HG02938 (cell line): ENCODE measurements around the gene MANEAL.
A peak's percentile ranks its signal among the peaks of the same experiment; 100 is the strongest.

Source experiments
- ATAC-seq: cut with Tn5 transposase; IDR thresholded peaks from one replicate; pipeline ENCODE4 v1.9.1; 2021; ENCODE audit warnings: mild to moderate bottlenecking, moderate library complexity; ENCODE audit not compliant: unreplicated experiment

The MANEAL gene

DNA sequence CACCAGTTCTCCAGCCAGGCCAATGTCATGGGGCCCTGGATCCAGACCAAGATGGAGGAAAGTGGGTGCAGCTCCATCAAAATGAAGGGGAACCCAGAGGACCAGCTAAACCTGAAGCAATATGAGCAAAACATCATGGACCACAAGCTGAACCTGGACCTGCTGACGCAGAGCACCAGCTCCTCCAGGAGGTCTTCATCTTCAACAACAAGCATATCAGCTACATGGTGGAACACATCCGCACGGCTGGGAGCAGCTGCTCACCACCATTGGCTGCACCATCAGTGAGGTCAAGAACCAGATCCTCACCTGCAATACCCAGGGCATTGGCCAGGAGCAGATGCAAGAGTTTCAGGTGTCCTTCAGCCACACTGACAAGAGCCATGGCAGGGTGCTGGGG lies 15.0 kb upstream of the MANEAL start:
- no peak for ATAC-seq

DNA sequence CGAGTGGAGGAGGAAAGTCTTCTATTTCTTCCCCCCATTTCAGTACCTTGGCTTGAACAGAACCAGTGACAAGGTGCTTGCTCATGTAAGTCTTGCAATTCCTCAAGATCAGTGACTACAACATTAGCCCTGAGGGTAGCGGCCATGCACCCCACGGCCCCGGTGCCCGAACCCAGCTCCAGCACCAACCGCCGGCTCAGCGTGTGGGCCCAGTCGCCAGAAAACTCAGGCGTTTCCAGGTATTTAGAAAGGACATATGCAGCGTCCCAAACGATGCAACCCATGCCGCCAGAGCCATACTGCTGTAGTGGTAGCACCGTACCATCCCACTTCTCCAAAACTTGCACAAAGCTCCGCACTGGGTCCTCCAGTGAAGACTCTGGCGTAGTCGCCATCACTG lies 11.2 kb upstream of the MANEAL start:
- ATAC-seq = no peak

DNA sequence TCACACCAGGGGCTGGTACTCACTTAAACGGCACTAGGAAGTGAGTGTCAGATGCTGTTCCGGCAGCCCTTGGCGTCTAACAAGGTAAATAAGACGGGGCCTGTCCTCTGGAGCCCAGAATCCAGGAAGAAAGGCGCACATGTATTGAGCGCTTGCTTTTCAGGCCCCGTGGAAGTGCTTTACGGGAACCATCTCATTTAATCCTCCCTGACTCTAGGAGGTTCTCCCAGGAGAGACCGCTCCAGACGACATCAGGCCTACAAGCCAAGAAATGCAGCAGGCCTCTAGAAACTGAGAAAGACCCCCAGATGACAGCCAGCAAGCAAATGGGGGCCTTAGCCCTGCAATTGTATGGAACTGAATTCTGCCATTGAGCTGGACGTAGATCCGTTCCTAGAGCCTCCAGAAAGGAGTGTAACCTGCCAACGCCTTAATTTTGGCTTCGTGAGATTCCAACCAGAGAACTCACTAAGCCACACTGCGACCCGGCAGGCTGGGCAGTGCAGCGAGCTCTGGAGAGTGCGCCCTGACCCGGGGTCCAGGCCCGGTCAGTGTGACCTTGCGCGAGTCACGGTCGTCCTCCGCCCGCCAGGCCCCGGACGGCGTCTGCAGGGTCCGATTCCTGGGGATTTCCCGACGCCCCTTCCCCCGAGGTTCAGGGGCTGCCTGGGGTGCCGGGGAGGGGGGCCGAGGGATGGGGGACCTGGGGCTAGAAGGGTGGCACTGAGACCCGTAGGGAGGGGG lies 532 bp upstream of the MANEAL start:
- ATAC-seq = no peak

DNA sequence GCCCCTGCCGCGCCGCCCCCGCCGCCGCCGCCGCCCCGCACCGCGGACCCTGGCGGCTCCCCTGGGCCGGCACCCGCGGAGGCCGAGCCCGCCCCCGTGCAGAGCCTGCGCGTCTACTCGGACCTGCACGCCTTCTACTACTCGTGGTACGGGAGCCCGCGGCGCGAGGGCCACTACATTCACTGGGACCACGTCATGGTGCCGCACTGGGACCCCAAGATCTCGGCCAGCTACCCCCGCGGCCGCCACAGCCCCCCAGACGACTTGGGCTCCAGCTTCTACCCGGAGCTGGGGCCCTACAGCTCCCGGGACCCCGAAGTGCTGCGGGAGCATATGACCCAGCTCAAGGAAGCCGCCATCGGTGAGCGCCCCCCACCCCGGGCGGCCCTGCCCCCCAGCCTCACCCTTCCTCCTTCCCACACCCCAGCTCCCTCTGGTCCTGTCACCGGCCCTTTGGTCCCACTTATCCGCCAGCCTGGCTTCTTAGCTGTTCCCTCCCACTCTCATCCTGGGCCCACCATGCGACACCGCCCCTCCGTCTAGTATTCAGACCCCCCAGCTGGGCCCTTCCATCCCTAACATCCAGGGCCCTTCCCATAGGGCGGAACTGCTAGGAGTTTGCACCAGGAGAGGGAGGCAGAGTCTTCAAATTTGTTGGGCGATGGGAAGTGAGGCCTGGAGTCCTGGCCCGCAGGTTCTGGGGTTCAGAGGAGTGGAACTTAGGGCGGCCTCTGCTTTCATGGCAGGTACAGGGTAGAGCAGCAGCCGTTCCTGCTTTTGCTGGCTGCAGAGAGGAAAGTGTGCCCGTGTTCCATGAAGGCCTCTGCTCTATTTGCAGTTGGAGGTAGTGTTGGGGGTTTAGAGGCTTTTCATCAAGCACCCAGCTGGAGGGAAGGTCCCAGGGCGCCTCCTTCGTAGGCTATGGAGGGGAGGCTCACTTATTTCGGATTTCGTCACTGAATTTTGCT lies 1.0 kb downstream of the MANEAL start:
- no peak for ATAC-seq

DNA sequence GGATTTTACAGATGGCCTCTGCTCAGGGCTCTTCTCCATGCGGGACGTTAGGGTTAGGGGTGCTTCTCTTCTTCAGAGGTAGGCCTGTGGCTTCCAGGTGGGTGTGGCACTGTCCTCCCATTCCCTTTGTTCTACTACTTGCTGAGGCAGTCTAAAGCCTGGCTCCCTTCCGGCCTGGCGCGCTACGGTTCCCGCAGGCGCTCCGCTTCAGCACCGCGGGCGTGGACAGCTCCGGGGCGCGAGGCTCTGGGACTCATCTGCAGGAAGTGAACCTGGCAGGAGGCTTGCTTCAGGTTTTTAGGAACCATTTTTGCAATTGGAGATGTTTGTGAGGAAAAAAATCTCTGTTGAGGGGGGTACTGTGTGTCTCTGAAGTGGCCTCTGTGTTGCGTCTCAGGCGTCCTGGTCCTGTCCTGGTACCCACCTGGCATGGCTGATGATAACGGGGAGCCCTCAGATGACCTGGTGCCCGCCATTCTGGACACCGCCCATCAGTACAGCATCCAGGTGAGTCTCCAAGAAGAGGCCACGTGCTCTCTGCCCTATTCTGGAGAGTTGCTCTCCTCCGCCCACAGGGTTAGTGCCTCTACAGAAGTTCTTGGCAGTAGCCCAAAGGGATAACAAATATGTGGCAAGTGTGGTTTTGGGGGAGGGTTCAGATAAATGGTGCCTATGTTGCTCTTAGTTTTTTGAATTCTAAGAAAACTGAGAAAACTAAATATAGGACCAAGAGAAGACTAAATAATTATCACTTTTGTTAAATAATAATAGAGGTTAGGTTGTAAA lies 1.9 kb downstream of the MANEAL start:
- no peak for ATAC-seq

DNA sequence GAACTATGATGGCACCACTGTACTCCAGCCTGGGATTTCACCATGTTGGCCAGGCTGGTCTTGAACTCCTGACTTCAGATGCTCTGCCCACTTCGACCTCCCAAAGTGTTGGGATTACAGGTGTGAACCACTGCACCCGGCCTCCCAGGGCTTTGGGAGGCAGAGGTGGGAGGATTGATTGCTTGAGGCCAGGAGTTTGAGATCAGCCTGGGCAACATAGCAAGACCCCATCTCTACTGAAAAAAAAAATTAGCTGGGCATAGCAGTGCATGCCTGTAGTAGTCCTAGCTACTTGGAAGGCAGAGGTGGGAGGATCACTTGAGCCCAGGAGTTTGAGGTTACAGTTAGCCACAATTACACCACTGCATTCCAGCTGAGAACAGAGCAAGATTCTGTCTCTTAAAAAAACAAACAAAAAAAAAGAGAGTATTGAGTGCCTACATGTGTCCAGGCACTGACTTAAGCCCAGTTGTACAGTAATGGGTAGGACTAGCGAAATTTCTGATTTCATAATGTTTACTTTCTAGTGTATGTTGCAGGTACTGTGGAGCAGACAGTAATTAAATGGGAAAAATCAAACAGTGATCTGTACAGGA lies 4.2 kb downstream of the MANEAL start:
- no peak for ATAC-seq

DNA sequence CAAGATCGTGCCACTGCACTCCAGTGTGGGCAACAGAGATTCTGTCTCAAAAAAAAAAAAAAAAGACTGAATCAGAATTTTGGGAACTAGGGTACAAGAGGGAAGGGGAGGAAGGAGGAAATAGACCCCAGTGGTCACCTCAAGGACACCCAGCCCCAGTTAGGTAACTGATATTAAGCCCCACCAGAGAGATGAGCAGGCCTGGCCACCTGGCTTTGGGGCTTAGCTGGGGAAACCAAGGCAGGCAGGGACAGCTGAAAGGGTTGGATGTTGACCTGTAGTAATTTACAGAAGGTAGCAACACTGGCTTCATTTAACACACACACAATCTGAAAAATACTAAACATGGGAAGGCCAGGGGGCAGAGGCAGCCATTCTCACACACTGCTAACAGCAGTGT lies 8.8 kb downstream of the MANEAL start:
- ATAC-seq = no peak

DNA sequence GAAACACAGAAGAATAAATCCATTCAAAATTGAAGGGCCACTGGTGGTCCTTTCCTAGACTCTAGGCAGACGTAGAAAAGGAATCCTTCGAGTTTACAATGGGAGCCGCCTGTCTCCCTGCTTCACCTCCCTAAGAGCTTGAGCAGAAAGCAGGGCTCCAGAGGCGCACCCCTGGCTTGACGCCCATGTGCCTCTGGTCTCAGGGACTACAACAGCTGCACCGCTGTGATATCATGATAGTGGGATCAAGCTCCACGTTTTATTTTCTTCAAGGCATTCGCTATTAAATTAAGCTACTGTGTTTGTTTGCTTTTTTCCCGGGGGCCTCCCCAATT lies 13.5 kb downstream of the MANEAL start:
- ATAC-seq = no peak

DNA sequence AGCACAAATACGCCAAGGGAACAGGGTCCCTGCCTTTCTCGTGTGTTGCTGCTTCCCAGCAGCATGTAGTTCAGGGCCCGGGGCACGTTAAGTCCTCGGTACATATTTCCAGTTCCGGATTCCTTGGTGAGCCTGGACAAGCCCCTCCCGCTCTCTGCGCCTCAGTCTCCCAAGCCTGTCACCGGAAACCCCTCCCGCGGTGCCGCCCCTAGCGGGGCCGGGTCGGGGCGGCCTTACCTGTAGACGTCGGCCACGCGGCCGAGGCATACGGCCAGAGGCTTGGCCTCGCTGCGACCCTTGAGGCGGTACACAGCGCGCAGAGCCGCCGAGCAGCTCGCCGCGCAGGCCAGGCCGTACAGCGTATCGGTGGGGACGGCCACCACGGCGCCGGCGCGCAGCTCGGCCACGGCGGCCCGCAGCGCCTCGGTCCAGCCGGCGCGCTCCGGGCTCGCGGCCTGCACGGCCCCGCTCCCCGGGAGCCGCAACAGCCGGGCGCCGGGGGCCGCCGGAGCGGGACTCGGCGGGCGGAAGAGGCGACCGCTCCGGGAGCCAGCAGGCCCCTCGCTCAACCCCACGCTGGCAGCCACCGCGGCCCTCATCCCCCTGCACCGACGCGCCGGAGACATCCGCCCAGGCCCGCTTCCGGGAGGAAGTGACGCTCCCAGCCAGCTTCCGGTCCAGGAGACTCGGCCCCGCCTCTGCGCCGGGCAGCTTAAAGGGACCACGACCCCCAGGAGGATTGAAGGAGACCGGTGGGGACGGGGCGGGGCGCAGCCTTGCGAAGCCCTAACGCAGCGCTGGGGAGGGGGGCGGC lies 14.1 kb downstream of the MANEAL start, which contains the start of the genes C1orf122 and YRDC:
Gene C1orf122 (plus strand): TSS at position 236 of the 814 bp plus-strand sequence. CDS start 615 bp downstream, outside the sequence.
Gene YRDC (minus strand): TSS at position 654 of the 814 bp plus-strand sequence. CDS start 28 bp downstream, at position 626.
- ATAC-seq = peak; percentile 82

DNA sequence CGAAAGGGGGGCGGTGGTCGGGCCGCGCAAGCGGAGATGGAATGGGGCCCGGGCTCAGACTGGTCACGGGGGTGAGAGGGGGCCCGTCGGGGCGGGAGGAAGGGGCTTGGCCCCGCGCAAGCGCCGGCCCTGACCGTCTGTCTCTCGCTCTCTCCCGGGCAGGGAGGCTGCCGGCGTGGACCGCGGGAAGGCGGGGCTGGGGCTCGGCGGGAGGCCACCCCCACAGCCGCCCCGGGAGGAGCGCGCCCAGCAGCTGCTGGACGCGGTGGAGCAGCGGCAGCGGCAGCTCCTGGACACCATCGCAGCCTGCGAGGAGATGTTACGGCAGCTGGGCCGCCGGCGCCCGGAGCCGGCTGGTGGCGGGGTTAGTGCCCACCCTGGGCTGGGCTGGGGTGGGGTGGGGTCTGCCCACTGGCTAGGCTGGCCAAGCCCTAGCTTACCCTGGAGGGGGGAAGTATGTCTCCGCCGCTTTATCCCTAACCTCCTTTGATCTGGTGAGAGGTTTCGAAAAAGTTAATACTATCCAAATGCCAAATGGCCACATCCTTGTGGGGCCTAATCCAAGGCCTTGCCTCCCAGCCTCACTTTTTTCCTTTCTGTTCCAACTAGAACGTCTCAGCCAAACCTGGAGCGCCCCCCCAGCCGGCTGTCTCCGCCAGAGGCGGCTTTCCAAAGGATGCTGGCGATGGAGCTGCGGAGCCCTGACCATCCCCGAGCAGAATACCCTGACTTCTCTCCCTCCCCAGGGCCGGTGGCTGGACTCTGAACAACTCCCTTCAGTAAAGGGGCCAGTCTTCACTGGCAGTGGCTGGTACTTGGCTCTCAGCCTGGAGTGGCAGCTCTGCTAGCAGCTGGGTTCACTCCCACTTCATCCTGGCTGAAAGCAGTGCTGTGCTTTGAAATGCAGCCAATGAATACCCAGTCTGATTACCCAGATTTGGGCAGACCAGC lies 15.0 kb downstream of the MANEAL start:
- peak; percentile 32 for ATAC-seq

DNA sequence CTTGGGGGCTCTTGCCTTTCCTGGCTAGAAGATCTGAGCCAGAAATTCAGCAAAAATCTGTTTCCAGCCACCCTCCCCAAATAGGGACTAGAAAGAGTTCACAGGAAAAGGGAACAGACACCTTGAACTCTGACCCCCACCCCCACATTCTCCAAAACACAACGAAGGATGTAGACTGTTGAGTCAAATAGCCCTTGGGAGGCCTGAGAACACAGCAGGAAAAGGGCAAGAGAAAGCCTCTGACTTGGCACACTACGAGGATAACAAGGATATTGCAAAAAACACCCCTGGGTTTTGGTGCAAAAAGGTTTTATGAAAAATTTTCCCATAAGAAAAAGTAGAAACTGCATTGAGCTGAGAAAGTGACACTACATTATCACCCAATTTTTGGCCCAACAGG lies 16.3 kb downstream of the MANEAL start:
- ATAC-seq = no peak

DNA sequence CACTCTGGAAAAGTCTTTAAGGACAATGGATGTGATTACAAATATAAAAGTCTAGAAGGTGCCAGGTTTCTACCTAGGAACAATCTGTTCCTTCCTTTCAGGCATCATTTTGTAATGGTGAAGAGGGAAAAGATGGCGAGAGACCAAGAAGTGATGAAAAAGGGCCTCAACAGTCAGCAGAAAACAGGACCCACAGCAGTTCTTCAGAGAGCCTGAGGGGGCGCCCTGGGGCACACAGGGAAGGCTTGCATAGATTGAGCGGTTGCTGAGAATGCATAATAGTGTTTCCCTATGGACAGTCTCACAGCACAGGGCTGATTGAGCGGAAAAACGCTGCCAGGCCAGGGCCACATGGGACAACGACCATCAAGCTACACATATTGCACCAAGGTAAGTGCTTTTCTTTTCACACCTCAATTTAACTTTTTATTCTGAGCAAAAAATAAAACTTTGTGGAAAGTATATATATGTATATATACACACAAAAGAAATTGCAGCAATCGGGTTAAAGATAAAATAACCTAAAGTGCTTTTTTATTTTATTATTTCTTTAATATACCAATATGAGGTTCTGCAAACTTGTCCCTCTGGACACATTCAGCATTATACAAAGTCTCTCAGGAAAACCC lies 17.5 kb downstream of the MANEAL start:
- no peak for ATAC-seq

DNA sequence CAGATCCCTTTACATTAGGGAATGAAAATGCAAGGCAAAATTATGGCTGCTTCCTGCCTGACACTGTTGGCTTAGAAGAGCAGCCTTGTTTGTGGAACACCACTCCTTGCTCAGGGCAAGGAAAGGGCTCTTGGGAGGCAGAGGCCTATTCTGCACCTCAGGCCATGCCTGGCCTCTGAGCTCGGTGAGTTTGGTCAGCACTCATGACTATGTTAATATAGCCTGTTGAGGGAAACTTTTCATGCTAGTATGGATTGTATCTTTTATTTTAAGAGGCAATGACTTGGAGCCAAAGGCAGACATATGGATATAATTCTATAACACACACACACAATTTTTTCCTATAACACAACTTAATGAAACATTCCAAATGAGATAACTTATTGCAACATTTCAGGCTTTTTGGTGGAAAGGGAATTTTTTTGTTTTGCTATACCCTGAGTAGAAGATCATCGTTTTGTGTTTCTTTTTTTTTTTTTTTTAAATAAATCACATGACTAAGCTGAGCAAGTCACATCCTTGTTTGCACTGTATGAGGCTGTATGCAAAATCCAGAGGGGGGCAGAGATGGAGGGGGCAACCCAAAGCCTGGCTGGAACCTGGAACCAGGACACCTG lies 20.0 kb downstream of the MANEAL start:
- ATAC-seq = no peak

DNA sequence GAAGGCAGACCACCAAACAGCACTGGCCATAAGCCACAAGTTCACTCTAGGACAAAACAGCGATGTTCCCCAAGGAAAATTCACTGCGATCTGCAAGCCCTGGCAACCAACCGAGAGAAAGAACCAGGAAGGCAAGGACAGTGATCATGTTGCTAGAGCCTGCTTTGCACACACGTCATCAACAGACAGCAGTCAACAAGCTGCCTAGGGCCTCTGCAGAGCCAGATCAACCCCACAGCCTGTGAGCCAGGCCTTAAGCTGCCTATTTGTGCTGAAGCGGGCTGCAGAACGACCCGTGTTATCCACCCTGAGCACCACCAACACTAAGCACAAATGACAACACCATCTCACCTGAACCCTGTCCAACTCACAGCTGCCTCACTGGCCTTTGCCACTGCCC lies 20.6 kb downstream of the MANEAL start:
- no peak for ATAC-seq

DNA sequence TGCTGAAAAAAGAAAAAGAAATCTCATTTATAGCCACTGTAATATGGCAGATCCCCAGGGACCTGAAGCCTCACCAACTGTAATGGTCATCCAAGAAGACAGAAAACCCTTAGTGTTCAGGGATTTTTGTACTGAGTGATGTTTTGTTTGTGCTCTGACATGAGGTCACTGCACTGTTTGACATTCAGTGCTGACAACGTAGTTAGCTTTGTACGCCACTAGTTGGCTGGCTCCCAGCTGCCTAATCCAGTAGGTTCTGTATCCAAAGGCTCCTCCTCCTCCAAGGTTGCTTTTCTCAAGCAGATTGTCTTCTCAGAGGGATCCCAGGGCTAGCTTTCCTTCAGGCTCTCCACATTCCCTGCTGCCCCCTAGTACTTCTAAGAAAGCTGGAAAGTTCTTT lies 23.8 kb downstream of the MANEAL start:
- ATAC-seq = no peak

DNA sequence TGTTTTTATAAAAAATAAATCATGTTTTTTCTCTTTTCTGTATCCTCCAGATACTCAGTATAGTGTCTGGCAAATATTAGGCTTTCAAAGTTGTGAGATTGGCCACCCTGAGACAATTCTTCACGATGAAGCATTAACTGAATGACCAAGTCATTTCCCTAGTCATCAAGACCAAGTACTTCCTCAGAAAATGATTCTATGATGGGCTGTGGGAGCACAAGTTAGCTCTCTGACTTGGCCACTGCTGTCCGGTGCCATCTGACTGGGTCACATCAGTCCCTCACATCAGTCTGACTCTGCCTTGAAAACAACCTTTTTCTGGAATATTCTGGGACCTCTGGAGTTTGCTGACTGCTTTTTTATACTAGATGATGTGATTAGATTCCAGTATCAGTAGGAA lies 27.8 kb downstream of the MANEAL start:
- no peak for ATAC-seq

DNA sequence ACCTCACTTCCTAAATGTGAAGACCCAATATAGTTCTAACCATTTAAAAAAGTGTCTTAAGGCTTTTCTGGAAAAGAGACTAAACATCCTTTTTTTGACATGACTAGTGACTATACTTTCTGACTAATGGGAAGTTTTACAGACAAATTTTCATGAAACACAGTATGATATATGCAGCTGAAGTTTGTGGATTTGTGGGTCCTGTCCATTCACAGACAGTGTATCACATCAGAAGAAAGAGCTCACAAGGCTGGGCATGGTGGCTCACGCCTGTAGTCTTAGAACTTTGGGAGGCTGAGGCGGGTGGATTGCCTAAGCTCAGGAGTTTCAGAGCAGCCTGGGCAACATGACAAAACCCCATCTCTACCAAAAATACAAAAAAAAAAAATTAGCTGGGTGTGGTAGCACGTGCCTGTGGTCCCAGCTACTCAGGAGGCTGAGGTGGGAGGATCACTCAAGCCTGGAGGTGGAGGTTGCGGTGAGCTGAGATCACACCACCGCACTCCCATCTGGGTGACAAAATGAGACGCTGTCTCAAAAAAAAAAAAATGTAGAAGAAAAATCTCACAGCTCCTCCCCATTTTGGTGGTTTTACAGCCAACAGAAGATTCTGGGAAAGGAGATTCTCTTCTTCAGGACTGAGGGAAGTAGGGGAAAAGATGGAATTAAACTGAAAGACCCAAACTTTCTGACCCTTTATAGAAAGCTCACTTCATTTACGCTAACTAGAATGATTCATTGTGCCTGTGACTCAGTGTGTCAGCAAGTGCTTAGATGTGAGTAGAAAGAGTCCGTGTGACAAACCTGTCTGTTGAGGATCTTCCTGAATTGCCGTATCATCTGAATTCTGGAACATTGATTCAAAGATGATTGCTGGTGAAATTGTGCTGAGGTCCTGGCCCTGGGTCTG lies 29.5 kb downstream of the MANEAL start:
- no peak for ATAC-seq
